Aortic smooth muscle cell (primary cell): Measurements from ENCODE around the gene BRIX1. TPM values are rescaled to one million over a fixed set of nuclear protein-coding genes. Genes with fewer than 3 reads are reported as not detected.

ENCODE experiments used
- total RNA-seq: library from RNA; depleted of rRNA; stranded (reverse); fragments of >200 nt; gene quantifications from 2 replicates; pipeline ENCODE4 v1.2.3, GENCODE V29; 2014

BRIX1 gene
- 19.0 and 30.3 TPM in 2 replicates for total RNA-seq

DNA sequence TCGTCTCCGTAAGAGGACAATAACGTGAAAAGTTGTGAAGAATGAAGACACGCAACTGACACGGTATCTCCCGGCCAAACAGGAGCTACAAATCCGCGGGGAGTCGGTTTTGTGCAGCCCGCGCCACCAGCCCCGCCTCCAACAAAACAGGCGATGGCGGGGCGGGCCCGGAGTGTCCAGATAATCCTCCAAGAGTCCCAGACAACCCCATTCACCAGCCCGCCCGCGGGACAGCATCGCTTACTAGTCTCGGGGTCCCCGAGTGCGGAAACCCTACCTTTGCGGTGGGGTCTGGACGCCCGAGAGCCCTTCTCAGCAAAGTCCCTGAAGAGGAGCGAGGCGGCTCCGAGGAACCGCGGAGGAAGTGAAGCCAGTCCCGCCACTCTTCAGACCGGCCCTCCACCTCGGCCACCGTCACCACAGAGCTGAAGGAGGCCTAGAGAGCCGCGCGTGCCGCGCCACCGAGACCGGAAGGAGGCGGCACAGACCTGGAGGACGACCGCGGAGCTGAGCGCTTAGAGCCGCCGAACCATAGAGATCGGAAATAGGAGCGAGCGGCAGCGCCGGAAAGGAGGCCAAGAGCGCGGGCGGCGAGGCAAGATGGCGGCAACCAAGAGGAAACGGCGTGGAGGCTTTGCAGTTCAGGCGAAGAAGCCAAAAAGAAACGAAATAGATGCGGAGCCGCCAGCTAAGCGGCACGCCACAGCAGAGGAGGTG is at the start of gene BRIX1, which contains the start of gene RAD1:
TSS of gene BRIX1 (plus strand) at position 573 of the 717 bp plus-strand sequence. CDS start at position 601, 28 bp downstream.
TSS of gene RAD1 (minus strand) at position 366 of the 717 bp plus-strand sequence. CDS start 612 bp downstream, outside the sequence.

DNA sequence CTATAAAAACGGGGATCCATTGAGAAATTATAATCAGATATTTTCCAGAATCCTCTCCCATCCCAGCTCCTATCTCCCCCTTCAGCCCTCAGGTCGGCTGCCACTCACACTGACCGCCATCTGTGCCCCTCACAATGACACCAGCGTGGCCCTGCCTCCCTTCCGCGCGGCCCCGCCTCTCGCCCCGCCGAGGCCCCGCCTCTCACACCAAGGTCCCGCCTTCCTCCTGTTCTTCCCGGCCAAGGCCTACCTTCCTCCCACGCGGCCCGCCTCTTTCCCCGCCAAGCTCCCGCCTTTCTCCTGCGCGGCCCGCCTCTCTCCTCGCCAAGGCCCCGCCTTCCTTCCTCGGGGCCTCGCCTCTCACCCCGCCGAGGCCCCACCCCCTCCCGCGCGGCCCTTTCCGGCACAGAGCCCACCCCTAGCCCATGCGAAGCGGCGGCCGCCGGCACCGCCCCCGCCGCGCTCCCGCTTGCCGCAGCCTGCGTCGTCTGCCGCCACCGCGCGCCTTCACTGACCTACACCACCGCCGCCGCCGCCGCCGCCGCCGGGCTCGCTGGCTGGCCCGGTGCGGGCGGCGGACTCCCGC is 13.7 kb downstream of the BRIX1 start, which contains the start of gene DNAJC21:
TSS of gene DNAJC21 (plus strand) at position 426 of the 586 bp plus-strand sequence. CDS start 261 bp downstream, outside the sequence.

Other genes starting within 250 kb of the BRIX1 start
- gene TTC23L, start 76.5 kb upstream of the BRIX1 start, total RNA-seq = 0.13 and 0.31 TPM in 2 replicates
- 23.6 and 28.7 TPM in 2 replicates for gene RAD1, start 207 bp upstream of the BRIX1 start, total RNA-seq
- 41.5 and 44.7 TPM in 2 replicates for gene DNAJC21, start 13.8 kb downstream of the BRIX1 start, total RNA-seq
- gene AGXT2, start 132.2 kb downstream of the BRIX1 start, total RNA-seq = not detected in 2 replicates